Glomerular visceral epithelial cell (primary cell): ENCODE measurements around the gene KDM4C.

Experiments
- DNase-seq: peaks from one replicate; pipeline ENCODE4 v3.0.0-alpha.2; 2016; ENCODE audit errors: extremely low spot score

The KDM4C gene

DNA sequence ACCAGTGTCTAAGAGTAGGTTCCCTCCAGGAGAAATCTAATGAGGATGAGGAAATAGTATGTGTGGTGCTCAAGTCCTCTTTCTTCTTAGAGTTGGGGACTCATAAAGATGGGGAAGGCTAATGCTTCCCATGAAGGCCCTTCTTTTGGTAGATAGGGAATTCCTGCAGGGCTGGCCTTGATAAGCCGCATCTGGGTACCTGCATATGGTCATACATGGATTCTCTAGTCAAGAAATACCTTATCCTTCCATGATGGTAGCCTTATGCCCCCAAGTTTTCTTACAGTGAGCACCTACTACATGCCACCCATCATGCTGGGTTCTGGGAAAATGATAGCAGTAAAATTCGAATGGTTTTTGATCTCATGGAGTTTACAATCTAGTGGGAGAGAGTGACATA is 382.6 kb downstream of the KDM4C start:
- no peak for DNase-seq

DNA sequence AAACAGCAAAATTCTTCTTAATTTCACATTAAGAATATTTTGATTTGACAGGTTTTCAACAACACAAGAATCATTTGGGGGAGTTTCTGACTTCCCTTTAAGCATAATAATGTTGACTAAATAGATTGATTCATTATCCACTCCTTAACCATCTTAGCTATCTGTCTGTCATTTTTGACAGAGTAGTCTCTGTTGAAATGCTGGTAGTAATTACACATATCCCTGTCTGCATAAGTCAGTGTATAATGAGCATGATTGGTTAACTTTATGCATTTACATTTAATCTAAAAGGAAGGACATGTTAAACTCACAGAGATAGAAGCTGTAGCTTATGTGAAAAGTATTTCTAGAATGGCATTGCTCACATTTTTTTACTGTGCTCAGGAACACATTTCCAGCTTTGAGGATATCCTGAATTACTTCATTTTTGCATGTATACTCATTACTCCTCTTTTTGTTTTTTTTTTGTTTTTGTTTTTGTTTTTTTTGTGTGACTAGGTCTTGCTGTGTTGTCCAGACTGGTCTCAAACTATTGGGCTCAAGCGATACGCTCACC is 385.9 kb downstream of the KDM4C start:
- no peak for DNase-seq

DNA sequence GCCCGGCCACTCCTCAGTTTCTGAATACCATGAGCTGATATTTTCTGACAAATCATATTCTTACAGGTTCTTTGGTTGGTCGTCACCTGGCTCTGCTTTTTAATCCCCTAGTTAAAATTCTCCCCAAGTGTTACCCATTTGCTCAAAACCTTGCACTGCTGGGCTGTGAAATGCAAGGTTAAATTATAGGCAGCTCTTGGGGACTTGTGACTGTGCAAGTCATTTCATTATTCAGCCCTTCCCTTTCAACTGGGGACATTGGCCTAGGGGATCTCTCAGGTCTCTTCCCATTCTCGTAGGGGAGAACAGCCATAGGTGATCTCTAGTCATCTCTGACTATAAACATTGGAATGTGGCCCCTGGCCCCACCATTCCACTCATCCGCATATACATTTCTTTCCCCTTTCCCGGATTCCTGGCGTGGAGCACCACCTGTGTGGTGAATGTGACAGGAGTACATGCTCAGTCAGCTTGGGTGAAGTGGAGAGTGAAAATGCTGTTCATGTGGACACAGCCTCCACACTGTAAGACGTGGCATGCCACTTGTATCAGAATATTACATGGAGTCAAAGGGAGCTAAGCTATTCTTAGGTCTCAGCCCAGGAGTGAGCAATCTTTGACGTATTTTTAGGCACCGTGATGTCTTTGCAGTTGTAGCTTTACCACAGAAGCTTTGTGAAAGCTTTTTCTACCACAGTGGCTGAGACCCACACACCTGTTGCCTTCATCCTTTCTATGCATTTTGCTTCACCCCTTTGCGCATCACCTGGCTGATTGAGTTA is 386.7 kb downstream of the KDM4C start:
- DNase-seq: no peak

DNA sequence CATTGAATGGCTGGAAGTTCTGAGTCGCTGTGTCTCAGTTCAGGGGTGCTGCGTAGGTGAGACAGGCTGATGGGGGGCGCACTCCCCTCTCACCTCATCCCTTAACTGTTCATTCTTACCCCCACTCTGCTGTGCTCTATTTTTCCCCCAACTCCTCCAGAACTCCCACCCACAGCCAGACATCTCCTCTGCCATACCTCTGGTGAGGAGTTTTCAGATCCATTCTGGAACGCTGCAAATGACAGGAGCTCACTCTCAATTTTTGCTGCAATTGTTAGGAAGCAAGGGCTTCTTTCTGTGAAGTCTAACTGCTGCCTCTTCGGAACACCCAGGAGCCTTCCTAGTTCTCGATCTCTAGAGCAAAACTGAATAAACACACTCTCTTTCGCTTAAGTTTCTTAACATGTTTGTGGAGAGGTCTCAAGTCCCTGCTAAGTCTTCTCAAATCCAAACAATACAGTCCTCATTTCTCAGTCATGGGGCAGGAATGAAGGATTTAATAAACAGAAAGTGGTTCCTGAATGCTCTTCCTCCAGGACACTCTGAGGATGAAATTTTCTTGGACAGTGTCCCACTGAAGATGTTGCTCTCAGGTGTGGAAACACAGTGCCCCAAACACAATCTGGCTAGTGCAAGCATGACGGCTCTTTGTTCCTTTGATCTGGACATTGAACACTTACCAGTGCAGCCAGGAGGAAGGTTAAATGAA is 387.7 kb downstream of the KDM4C start:
- no peak for DNase-seq

DNA sequence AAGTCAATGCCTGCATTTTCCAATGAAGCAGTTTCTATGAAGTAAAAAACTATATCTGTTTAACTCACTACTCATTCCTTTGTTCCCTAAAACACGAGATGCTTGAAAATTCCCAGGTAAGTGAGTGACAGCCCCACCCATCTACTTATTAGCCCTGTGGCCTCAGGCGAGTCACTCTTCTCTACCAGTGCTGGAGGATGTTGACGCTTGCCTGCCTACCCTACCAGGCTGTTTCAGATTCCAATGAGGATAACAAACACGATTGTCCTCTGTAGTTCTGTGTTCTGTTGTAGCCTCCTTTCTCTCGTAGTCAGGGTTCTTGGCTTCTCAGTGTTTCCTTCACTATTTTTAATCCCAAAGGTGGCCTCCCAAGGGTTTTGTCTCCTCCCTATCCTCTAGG is 388.8 kb downstream of the KDM4C start:
- peak; percentile 5 for DNase-seq

DNA sequence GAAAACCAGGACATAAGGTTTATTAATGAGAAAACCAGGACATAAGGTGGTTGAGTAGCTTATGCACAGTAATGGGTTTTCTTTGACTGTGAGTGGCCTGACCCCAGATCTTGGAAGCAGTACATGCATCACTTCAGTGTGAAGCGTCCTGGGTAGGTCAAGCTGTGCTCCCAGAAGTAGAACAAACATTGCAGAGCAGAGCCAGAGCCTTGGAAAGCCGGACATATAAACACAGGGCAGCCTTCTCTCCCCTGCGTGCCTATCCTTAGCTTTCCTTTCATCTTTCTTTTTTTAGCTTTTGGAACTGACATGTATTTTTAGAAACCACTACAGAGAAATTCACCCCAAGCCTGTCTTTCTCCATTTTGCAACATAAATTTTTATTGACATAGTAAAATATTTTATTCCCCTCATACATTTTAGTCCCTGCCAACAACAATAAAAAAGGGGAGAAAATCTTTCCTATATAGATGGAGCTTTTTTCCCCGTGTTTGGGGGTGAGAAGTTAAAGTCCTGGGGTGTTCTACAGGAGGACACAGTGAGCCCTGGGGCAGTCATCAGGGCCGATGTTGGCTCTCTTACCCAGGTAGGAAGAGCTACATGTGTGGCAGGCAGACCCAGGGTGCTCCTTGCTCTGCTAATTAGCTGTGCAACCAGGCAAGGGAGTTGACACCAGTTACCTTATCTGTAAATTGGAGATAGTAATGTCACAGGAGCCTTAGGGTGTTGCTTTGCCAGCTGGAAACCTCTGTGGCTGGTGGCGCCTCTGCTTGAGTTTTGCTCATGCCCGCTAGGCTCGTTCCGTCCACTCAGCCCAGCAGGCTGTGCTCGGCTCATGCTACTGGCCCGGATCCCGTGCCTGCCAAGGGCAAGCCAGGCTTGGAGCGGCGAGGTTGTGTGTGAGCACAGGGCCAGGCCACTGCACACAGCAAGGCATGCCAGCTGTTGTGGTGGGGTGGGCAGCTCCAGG is 389.6 kb downstream of the KDM4C start:
- DNase-seq: no peak

DNA sequence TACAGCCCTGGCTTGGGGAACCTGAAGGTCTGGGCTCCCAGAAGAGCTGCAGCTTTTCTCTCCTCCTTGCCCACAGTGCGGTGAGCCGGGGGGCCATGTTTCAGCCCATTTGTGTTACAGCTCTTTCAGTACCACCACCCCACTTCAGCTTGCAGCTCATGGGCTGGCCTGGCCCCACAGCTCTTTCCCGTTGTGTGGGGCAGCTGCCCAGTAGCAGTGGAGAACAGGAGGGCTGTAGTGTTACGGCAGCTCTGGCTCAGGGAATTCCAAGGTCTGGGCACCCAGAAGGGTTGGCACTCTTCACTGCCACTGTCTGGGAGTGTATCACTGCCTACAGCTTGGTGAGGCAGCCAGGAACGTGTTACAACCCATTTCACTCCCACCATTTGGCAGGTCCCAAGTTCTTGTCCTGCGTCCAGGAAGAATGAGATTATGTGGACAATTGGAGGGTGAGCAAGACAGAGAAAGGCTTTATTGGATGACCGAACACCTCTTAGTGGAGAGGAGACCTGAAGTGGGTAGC is 390.5 kb downstream of the KDM4C start:
- DNase-seq: no peak

DNA sequence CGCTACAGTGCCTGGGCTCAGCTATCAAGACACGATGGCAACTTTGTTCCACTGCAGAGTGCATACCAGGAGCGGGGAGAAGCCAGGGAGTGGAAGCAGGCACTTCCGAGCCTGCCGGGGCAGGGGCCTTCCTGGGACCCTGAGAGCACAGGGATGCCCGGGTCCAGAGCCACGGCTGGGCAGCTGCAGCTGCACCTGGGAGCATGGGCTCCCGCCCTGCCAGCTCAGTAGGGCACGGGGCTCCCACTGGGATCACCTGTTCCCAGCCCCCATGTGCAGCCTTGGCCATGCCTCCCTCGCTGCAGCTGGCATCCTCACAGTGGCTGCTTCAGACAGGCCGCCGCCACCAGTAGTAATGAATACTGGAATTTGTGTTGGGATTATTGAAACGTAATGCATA is 391.5 kb downstream of the KDM4C start:
- no peak for DNase-seq

DNA sequence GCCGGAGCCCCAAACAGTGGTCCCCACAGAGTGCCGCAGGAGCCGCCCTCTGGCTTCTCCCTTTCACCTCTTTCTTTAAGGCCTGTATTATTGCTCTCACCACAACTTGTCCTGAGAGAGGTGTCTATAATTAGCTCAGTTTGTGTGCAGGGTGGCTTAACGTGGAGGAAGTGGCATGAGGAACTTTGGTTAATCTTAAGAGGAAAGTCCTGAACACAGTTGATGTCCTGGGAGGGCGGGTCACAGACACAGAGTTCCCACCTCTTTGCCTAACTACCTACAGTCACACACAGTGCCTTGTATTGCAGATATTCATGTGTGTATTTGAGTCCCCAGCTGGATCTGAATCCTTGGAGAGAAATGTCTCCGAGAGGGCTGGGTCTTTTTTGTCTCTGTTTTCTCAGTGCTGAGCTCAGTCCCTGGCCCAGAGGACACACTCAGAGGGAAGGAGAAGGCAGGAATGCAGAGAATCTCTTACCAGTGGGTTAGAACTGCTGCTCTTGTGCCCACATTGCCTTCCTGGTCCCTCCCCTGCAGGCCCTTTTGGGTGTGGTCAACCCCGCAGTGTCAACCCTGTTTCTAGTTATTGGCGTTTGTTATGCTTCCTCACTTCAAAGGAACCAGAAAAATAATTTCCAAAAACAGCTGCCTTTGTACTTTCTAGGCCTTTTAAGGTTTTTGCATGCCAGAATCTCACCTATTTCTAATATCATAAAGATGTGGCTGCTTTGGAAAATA is 392.5 kb downstream of the KDM4C start:
- no peak for DNase-seq

DNA sequence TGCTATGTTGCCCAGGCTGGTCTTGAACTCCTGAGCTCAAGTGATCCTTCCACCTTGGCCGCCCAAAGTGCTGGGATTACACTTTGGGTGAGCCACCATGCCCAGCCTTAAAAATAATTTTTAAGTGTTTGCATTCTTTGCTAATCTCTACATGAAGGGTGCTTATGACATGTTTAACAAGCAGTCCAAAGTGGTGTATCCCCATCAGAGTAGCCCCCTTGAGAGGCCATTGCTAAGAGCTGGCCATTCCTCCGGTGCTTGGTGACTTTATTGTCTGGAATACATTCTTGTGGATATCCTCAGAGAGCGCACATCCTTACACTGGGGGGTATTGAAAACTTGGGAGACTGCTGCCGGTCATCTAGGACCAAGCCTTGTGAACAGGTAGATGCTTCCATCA is 395.4 kb downstream of the KDM4C start:
- no peak for DNase-seq

DNA sequence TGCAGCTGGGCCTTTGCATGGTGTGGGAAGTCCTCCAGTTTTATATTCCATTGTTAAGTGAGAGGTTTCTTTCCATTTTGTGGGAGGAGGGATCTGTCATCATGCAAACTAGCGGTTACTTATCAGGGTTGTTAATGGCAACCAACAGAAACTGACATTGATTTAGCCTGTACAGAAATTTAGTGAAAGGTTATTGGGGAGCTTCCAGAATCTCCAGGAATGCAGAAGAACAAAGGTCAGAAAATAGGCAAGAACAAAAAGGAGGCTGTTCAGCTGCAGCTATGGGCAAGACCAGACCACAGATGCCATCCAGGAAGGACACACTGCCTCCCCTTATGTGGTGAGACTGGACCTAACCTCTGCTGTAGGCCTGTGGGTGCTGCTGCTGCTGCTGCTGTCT is 395.8 kb downstream of the KDM4C start:
- no peak for DNase-seq

DNA sequence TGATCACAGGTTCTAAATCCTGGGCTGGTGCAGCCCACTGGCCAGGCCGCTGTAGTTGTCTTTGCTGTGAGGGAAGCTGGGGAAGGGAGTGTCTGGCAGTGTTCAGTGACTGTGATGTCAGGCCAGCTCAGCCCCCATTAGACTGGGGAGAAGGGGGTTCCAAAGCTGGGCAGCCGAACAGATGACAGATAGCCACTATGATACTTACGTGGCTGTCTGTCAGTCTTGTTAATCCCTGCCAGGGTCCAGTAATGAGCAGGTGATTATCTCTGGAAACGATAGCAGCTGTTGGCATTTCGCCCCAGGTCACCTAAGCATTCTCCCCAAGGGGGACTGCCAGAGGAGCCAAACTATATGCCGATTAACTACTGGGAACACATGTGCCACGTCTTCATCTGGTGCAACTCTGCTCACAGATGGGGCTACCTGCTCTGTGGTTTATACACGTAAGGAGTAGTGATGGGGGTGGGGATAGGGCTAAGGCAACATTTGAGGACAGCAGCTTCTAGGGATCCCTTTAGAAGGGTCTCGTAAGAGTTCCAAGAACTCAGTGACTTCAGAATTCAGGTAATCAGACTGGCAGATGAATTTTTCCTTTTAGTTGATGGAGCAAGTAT is 396.3 kb downstream of the KDM4C start:
- DNase-seq: no peak

DNA sequence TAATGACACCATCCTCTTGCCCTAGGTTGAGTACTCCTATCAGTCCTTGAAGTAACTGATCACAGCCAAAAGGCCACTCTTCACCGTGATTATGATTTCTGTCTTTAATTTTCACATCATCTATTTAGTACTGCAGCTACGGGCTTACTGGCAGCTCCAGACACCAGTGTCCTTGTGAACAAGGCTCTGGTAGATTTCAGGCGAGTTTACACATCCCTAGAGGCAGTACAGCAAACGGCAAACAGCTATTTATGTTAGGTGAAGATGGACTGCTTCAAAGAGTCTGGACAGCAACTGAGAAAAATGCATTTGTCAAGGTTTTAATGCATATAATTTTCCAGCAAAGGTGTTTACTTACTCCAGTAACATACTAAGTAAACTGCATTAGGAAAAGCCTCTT is 396.9 kb downstream of the KDM4C start:
- DNase-seq: no peak

DNA sequence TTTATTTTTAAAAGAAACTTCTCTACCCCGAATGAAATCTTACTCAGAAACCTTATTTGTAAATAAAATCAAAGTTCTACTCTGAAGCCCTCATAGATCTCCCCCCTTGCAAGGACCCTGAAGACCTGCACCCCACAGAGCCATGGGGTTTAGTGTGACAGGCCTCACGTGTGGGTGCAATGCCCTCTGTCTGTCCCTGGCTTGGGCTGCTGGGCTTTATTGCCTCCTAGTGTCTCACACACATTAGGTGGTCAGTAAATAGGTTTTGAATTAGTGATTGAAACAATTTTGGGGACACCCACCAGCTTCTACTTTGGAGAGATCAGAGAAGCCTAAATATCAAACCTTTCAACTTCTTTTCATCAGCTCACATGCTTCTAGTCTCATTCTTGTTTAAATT is 403.7 kb downstream of the KDM4C start:
- no peak for DNase-seq

DNA sequence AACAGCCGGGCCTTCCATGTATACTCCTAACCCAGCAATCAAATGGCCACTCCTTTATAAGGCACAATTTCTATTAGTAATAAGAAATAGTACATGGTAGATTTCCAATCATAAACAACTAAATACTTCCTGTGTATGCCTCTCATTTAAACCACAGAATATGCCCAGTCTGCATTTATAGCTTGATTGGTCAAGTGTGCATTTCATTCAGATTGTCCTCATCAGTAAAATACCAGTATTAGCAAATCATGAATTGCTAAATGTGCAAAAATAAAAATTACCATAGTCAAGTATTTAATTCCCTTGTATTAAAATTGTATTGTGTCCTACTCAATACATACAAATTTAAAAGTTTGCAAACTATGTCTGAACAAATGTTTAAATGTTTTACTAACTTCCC is 406.2 kb downstream of the KDM4C start:
- no peak for DNase-seq

DNA sequence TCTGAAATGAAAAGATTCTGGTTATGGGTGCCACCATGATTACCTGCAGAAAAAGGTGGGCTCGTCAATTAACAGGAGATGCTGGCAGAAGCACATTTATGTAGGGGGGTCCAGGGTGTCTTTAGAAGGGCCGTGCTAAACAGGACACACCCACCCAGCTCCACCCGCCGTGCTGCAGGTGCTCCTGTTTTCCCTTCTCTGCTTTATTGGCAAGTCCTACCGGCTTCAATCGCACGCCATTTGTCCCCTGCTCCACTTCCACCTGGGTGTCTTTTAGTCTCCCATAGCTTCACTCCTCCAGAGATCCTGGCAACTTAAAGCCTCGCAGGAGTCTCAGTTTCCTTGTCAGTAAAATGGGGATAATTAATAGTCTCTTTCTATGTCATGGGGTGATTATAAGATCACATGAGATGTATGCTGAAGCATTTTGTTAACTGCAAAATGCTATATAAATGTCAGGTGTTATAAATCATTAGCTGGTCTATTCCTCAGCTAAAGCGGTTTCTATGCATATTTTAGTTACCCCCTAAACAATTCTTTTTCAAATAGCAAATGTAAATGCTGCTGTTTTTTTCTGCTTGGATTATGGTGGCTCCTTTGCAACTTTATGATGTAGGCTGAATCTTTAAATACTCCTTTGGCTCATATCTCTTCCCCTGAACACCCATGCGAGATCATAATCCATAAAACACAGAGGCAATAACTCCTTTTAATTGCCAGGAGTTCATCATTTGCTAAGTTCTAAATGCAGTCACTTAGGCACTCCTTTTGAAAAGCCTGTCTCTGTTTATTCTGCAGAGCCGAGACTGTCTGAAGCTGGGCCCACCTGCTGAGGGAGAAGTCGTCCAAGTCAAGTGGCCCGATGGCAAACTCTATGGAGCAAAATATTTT is 406.9 kb downstream of the KDM4C start:
- DNase-seq: no peak

DNA sequence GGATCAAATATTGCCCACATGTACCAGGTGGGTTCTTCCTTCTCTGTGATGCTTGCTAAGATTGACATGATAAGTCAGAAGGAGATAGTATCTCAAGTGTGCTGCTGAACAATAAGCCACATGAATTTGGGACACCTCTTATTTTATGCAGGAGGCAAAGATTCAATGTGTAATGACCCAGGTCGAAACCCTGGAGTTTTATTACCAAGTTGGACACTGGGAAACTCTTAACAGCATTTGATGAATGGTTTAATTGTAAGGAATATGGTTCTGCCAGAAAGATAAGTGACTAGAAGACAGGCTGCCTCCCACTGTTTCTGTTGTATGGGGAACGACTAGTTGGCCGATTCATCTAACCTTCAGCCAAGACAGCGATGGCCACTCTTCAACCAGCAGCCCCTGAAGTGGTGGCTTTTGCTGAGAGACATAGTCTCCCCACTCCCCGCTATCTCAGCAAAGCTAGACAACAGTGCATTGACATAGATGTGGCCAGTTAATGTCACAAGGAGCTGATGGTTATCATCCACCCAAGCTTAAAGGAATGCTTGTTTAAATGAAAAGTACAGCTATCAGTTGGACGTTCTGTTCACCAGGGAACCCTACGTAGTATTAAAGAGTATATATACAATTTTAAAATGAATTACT is 407.7 kb downstream of the KDM4C start:
- DNase-seq: no peak

DNA sequence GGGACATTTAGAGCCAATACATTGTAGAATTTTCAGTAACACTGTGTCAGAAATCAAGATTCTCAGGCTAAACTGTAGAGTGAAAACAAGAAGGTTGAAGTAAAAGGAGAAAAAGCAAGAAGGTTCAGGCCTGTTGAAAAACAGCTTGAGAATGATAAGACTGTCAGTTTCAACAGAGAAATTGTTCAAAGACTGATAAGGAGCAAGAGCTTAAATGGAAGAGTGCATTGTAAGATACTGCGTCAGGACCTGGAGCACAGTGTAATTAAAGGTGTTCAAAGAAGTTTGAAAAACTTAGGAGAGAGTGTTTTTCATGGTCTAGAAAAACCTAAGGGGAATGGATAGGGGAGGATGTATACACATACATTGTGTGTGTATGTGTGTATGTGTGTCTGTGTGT is 408.3 kb downstream of the KDM4C start:
- no peak for DNase-seq

DNA sequence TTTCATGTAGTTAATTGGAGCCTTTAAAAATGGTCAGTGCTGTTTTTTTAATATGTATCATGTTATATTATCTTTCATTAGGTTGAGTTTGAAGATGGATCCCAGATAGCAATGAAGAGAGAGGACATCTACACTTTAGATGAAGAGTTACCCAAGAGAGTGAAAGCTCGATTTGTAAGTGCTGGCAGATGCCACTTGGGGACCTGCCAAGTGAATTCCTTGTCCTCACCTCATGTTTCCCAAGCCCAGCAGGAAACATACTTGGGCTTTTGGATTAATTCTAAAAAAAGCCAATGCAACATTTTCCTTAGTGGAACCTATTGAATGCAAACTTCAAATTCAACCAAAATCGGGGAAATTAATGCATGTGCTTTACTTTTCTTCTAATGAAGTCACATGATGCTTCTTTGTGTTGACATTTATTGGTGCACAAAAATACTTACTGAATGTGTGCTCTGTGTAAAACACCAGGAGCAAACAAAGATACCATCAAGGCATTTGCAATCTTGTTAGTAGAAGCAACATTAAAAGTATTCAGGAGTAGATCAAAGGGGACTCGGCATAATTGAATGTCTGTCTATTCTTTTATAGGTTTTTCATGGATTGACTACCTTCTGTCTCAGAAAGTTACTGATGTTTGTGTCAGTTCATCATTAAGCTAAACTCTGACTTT is 412.1 kb downstream of the KDM4C start:
- no peak for DNase-seq
